ENCODE results near the gene STAB2.

The STAB2 gene

DNA sequence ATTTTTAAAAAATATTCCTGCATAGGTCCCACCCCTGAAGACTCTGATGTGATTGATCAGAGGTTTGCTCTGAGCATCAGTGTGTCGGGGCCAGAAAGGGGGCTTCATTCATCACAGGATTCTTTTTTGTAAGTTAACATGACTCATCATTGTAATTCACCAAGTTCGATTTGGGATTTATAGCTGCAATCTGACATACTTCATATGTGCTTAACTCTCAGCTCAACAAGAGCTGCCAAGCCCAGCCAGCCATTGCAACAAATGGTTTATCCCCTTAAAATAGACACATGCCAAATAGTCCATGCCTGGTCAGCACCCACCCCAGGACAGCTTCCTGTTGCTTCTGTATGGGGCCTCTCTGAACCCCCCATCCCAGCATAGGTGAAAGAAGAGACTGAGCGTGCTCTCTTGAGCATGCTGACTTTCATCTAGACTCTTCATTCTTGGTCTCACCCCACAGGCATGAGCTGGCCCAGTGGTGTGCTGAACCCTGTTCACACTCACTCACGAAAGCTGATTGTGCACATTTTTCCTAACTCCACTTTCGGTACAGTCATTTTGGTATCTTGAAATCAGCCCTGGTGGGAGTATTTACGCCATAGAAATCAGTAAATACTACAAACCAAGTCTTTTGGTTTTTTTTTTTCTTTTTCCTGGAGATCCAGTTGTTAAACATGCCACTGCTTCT lies 101.4 kb downstream of the STAB2 start:
- no peak for DNase-seq (ENCODE audit: insufficient read length, low spot score)
- FAIRE-seq, result no peak

DNA sequence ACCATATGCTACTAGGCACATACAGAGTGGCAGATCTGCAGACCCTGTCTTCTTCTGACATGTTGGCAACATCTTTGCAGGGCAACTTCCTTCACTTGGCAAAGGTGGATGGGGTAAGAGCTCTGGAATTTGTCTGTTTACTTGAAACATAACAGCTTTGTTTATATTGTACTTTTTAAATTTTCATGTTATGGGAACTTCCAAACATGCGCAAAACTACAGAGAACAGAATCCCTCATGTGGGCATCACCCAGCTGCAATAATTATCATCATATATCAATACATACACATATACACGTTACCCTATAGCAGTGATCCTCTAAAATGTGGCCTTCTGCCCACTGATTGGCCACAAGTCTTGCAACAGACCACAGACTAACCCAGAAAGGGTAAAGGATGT lies 103.4 kb downstream of the STAB2 start:
- no peak for FAIRE-seq
- no peak for DNase-seq (ENCODE audit: insufficient read length, low spot score)

DNA sequence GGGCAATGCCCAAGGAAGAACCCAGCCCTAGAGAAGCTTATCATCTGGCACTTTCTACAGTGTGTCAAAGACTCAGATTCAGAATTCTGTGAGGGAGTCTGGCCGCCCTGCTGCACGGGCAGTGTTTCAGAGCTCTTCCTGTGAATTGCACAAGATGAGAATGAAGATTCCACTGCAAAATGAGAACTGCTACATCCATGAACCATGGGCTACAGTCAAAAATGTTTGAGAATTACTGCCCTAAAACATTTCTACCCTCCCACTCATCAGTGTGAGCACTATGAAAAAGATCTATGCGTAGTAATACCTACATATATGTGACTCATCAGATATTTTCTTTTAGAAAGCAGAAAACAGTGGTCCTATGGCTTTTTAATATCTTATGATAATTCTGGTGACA lies 104.0 kb downstream of the STAB2 start:
- FAIRE-seq (no peak), DNase-seq (ENCODE audit: insufficient read length, low spot score) (no peak)

DNA sequence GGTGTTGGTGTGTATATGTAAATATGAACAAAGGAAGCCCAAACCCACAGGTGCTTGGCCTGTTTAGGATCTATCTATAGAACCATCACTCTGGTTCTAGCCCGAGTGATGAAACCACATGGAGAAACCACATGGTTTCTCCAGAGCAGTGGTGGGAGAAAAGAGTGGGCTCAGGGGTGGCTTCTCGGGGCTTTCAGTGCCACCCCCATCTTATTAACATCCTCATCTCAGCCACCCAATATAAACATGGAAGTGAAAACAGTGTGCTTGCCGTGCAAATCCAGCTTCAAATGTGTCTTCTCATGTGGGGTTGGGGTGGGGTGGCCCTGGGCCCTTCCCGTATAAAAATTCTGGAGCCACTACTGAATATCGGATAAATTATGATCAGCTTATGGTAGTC lies 109.0 kb downstream of the STAB2 start:
- FAIRE-seq, result no peak
- no peak for DNase-seq (ENCODE audit: insufficient read length, low spot score)

DNA sequence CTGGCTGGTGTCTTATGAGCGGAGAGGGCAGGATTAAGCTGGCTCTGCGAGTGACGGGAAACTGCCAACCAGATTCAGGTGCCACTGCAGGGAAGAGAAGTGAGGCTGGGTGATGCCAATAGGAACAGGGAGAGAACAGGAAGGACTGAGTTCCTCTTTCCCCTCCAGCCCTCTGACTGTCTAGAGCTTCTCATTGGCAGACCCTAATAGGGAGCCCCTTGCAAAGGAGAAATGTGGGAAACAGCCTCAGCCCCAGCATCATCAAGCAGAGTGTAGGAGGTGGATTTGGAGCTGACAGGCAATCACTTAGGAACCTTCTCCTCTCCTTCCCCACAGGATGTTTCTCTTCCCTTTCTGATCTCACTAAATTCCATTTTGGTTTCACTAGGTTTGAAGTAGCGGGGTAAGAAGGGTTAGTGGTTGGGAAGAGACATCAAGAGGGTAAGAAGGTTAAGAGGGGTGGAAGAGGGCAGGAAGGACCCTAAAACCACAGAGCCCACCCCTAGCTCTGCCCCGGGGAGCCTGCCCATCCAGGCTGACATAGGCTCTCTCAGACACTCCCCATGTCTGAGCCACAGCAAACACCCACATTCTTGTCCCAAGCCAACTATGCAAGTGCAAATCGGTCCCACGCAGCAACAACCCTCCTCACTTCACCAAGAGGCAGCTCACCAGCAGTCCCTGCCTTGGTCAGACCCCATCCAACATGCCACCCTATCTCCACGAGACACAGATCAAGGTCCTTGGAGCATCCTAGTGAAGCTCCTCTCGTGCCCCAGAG lies 111.1 kb downstream of the STAB2 start:
- FAIRE-seq, result no peak
- no peak for DNase-seq (ENCODE audit: insufficient read length, low spot score)

DNA sequence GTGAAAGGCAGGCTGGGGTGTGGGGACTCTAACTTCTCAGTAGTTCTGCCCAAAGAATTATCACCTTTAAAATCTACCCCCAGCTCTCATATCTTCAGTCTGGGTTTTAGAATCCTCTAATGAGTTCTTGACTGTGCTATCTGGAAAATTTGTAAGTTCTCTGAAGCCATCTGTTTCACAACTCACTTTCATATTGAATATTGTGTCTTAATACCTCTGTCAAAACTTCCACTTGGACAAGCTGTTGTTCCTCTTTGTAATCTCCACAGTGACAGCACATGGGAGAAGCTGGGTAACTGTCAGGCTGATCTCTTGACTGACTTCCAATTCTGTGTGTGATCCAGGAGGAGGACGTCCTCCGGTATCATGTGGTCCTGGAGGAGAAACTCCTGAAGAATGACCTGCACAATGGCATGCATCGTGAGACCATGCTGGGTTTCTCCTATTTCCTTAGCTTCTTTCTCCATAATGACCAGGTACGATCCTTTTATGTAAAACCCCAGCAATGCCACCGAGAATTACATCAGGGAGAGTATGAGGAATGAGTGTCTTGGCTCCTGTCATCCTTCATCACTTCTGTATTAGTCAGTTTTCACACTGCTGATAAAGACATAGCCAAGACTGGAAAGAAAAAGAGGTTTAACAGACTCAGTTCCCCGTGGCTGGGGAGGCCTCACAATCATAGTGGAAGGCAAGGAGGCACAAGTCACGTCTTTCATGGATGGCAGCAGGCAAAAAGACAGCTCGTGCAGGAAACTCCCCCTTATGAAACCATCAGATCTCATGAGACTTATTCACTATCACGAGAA lies 111.9 kb downstream of the STAB2 start:
- DNase-seq (ENCODE audit: insufficient read length, low spot score) (no peak), FAIRE-seq (no peak)

DNA sequence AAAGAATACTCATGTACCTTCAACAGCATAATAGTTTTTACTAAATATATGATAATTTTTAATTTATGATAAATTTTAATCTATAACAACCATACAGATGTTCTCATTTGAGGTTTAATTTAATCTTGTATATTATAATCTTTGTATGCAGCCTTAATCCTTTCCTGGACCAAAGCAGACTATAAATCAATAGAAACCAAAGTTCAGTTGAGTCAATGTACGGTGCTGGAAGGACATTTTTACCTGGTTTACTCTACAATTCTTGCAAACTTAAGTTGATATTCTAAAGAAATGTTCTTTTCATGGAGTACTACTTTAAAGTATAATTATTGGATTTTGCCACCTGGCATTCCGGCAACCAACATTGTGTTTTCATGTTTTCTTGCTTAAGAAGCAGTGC lies 118.0 kb downstream of the STAB2 start:
- FAIRE-seq (no peak), DNase-seq (ENCODE audit: insufficient read length, low spot score) (no peak)

DNA sequence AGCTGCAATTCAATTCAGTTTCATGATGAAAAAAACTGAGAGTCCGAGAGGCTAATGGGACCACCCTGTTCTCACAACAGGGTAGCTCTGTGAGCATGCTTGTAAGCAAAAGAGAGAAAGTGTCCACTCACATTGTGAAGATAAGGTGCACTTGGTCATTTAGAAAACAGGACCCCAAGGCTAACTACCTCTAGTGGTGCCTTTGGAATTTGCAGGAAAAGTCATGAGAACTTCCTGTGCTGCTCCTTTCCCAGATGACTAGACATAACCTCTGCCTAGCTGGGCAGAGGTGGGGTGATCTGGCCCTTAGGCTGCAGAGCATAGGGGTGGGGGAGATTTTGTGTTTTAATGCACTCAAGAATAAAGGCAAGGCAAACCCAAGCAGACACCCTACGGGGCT lies 118.9 kb downstream of the STAB2 start:
- no peak for FAIRE-seq

DNA sequence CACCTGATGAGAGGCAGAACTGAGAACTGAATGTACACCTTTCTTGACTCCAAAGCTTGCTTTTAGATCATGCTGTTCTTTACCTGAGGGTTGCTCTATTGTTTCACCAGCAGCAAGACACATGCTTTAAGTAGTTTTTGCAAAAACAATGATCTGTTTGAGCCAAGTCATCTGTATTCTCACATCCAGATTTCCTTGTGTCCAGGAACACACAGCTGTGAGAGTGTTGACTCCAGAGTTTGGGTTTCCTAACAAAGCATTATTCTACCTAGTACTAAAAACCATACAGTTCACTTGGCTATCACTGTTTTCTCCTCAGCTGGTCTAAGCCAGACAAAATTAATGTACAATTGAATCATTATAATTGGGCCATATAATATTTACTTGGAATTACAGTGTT lies 120.4 kb downstream of the STAB2 start:
- DNase-seq (ENCODE audit: insufficient read length, low spot score), result no peak
- FAIRE-seq, result no peak

More for the DNA sequence above, 118.9 kb downstream of the STAB2 start:
- no peak for DNase-seq (ENCODE audit: insufficient read length, low spot score)

DNA sequence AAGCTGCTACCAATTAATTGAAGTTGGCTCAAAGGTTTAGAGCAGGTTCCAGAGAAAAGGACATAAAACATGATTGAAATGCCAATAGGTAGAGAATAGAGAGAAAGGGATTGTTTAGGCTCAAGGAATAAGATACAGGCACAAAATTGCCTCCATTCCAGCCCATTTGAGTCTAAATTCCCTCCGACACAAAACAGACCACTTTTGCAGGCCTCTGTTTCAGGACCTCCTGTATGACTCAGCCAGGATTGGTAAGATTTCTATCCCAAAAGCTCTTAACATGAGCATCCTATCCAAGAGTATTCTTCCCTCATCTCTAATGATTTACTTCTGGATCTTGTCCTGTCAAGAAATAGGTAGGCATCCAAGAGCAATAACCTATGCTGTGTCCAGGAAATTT lies 123.5 kb downstream of the STAB2 start:
- FAIRE-seq (no peak), DNase-seq (ENCODE audit: insufficient read length, low spot score) (no peak)

DNA sequence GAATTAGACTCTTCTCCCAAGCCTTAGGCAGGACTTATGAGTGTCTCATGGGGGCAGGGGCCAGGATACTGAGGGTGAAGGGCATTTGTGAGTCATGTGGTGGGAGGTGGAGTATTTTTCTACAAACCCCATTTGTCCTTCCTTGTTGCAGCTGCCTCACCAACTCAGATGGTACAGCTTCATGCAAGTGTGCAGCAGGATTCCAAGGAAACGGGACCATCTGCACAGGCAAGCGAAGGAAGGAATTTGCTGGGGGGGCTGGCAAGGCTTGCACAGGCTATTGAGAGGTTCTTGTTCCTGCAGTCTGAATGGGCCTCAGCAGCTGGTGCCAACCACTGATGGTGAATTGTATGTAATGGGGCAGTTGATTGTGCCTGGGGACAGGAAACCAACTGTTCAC lies 125.1 kb downstream of the STAB2 start:
- FAIRE-seq, result no peak
- DNase-seq (ENCODE audit: insufficient read length, low spot score), result no peak

DNA sequence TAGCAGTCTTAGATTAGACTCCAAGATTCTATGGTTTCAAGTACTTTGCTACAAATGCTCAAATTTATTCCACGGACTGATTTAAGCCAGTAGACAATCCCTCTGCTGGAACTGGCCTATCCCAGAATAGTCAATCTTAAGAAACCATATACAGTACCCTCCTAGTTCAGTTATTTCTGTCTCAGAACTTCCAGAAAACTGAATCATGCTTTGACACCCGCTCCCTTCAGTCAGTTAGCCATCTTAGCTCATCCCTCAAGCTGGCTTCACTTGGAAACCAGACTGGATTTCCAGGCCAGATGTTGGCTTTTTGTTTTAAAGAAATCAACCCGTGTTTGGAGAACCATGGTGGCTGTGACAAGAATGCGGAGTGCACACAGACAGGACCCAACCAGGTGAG lies 128.4 kb downstream of the STAB2 start:
- DNase-seq (ENCODE audit: insufficient read length, low spot score), result no peak
- no peak for FAIRE-seq

DNA sequence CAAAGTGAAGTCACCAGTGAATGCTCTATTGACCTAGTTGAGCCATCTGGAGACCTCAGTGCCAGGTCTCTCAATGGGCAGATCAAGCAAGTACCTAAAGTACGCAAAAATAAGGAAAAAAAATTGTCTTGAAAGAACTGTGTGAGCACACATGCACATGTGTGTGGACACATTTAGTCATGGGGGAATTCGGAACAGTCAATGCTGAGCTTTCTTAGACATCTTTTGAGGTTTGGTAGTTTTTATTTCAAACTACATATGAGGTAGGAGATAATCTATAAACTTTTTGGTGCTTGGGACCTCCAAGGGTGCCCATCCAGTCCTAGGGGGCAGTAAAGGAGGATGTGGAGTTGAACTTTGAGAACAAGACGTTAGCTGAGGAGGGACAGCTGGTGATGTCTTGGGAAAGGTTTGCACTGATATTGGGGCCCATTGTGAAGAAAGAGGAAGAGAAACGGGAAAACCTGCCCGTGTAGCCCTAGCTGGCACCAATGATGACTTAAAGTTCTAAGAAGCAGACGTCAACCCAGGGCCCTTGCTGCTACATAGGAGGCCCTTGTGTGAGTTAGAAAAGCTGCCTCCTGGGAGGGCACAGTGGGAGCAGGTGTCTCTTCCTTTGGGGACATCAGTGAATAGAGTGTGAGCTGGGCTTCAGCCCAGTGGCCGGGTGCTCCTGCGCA lies 129.6 kb downstream of the STAB2 start:
- FAIRE-seq (no peak), DNase-seq (ENCODE audit: insufficient read length, low spot score) (no peak)

DNA sequence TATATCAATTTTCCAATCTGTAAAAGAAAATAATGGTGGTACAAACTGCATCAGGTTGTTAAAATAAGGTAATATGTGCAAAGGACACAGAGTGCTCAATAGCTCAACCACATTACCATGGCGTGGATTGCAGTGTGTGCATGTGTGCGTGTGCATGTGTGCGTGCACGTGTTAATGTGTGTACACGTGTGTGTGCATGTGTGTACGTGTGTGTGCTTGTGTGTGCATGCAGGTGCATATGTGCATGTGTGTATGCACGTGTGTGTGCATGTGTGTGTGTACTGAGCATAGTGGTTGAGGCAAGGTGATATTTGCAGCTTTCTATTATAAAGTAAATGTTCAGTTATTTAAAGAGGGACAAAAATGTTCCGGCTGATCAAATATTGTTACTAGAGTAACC lies 138.3 kb downstream of the STAB2 start:
- DNase-seq (ENCODE audit: insufficient read length, low spot score), result no peak
- FAIRE-seq, result no peak

DNA sequence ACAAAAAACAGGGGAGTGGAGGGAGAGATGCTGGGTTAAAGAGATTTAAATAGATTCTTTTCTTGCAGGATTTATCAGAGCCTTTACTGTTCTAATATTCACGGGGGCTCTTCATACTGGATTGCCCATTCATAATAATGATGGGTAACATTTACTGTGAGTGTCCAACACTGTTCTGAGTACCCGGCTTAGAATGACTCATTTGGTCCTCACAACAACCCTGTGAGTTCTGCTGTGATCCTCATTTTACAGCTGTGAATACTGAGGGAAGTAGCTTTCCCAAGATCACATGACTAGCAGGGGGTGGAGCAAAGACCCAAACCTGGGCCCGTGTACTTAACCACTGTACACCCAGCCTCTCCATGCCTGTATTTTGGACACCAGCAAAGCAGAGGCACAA lies 140.6 kb downstream of the STAB2 start:
- no peak for FAIRE-seq
- DNase-seq (ENCODE audit: insufficient read length, low spot score), result no peak

DNA sequence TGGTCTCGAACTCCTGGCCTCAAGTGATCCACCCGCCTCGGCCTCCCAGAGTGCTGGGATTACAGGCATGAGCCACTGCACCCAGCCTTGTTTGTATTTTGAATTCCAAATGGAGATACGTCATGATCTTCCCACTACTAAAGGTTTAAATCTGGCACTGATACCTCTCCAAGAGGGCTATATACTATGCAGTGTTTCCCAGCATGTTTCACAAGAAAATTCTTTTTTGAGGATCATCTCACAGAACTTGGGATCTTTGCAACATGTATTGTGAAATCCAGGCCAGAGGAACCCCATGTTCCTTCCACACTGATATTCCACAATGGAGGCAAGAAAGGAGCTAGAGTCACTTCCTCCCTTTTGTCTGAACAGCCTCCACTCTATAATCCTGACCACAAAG lies 141.2 kb downstream of the STAB2 start:
- no peak for FAIRE-seq

DNA sequence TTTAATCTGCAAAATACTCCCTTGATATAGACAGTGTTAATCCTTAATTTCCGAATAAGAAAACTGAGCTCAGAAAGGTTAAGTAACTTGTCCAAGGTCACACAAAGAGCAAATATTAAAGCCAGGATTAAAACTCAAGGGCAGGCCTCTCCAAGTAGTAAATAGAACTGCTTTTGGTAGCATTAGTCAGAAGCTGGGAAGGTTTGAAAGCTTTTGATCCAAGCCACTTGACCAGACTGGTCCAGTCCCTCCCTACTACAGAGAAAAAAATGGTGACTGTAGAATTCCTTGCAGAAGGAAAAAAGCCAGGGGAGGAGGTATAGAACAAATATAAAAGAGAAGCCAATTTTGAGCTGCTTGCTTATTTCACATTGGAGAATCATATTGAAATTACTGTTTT lies 142.4 kb downstream of the STAB2 start:
- DNase-seq (ENCODE audit: insufficient read length, low spot score) (no peak), FAIRE-seq (no peak)

More for the DNA sequence above, 141.2 kb downstream of the STAB2 start:
- no peak for DNase-seq (ENCODE audit: insufficient read length, low spot score)

DNA sequence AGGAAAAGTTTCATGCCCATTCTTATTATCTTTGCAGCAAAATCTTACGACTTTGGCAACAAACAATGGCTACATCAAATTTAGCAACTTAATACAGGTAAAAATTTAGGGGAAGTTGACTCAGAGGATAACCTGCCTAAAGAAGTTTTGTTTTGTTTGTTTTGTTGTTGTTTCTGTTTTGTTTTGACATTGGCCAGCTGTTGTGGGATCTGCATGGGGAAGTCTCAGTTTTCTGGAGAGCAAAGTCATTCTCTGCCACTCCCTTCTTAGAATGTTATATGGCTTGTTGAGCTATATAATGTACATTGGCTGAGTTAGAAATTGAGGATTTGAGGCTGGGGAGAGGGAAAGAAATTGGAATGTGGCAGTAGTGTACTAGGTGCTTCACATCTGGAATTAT lies 144.5 kb downstream of the STAB2 start:
- DNase-seq (ENCODE audit: insufficient read length, low spot score), result no peak
- no peak for FAIRE-seq

DNA sequence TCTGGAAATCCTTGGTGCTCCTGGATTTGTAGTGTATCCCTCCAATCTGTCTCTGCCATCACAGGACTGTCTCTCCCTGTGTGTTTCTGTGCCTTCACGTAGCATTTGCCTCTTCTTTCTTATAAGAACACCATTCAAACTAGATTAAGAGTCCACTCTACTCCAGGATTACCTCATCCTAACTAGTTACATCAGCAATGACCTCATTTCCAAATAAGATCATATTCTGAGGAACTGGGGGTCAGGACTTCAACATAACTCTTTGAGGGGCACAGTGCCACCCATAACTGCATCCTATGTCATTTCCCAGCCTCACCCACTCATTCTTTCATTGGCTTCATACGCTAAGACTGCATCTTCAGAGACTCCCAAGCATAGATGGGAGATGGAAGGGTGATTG lies 147.8 kb downstream of the STAB2 start:
- no peak for FAIRE-seq
- no peak for DNase-seq (ENCODE audit: insufficient read length, low spot score)

DNA sequence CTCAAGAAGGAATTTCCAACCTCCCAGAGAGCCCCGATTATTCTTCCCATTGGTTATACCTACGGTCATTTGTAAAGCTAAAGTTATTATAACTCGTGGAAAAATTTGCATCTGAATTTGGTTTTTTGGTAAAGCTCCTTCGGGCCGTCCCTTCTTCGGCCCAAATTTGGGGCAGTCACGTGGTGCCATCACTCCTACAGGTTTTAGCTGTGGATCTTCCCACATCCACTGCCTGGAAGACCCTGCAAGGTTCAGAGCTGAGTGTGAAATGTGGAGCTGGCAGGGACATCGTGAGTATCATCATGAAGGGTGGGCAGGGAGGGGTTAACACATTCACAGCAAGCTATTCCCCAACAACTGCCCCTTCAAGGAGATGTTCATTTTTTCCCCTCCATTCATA lies 148.2 kb downstream of the STAB2 start:
- FAIRE-seq, result no peak
- DNase-seq (ENCODE audit: insufficient read length, low spot score), result no peak

DNA sequence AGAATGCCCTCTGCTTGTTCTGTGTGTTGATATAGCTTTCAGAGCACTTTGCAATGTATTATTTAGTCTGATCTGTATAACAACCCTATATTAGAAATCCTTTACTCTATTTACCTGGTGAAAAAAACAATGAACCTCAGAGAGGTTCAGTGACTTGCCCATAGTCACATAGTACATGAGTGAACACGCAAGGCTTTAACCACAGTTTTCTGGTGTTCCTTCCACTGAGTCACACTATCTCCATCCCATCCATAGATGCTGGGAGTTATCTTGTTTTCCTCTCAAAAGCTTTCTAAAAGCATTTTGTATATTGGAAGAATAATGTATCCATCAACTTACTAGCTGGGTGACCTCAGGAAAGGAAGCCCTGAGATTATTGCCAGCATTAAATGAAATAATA lies 149.5 kb downstream of the STAB2 start:
- FAIRE-seq, result no peak
- DNase-seq (ENCODE audit: insufficient read length, low spot score), result no peak
